Activated CD4-positive, alpha-beta T cell treated with anti-CD3 and anti-CD28 coated beads, Interleukin-2, amount 50 U/mL, for 48 hours (primary cell): ENCODE results near the gene CLTB.
A peak's percentile ranks its signal among the peaks of the same experiment; 100 is the strongest.

Source experiments
- DNase-seq, 2 experiments: peaks; one replicate each; pipeline ENCODE4 v3.0.0-alpha.2; 2020

Gene CLTB

DNA sequence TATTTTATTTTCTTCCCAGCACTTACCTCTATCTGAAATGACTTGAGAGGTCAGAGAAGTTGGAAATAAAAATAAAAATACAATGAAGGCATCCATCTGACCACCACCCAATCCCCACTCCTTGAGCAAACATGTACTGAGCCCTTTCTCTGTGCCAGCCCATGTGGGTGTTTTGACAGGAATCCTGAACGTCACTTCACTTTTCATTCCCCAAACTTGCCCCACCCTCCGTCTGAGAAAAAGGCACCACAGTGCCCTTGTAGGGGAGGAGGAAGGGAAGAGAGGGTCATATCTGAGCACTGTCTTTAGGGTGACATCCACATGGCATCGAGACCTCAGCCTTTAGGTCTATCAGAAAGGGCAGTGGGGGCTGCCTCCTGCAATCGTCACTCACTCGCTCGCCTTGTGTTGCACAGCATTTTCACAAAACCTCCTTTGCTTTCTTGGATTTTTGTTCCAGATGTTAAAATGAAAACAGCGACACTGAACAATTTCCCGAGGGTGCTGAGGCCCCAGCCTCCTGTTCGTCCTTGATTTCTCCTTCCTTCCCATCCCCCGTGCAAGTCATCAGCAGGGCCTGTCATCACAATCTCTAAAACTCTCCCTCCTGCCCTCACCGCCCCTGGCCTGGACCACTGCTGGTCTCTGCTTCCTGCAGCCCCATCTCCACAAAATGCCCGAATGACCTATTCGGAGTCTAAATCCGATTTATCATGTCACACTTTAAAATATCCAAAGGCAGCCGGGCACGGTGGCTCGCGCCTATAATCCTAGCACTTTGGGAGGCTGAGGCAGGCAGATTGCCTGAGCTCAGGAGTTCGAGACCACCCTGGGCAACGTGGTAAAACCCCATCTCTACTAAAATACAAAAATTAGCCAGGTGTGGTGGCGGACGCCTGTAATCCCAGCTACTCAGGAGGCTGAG is 14.8 kb downstream of the CLTB start:
- no peak for DNase-seq

GRCh38 chr5:176400382-176401156 is 15.8 kb downstream of the CLTB start:
- DNase-seq: no peak

GRCh38 chr5:176397736-176398420 is 18.5 kb downstream of the CLTB start:
- DNase-seq: no peak

- no peak for DNase-seq
Observed at GRCh38 chr5:176396330-176396729, 20.0 kb downstream of the CLTB start.

DNA sequence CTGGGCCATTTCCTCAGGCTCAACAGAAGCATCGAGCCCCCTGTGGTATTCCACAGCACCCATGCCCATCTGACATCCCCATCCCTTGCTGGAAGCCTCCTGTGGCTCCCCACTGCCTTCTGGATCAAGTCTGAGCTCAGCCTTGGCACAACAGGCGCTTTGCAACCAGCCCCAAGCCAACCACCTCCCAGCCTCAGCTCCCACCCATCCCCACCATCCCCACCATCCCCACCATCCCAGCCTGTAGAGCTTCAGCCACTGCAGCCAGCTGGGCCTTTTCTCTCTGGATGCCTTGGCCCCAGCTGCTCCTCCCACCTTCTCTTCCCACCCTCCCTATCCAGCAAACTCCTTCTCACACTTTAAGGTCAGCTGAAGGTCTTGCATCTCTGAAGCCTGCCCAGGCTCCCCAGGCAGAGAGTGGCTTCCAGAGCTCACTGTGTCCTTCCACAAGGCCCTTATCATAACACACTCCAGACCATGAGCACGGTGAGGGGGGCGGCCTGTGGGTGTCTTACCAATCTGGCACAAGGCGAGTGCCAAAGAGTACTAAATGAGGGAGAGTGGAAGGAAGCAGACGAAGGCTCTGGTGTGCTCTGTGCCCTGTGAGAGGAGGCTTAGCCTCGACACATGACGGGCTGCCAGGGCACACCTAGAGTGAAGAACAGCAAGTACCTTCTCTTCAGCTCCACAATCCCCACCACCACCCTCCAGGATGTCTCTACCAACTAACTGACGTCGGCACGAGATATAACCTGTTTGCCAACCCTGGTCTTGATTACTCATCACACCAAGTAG is 21.3 kb downstream of the CLTB start:
- no peak for DNase-seq

GRCh38 chr5:176394096-176394495 is 22.2 kb downstream of the CLTB start:
- DNase-seq: no peak

DNA sequence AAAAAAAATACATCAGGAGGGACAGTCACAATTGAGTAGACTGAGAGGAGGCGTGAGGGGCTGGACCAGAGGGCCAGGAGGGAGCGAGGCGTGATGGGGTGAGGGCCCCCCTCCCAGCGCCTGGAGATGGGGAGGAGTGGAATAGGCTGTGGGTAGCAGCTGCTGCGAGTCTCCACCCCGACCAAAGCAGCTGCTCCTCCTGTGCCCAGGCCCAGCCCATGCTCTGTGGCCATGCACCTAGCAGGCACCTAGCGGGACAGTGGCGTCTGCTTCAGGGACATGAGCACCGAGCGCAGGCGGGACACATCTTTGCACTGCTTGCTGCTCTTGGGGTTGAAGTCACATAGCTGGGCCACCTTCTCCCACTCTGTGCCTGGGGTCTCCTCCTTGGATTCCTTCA is 23.8 kb downstream of the CLTB start:
- DNase-seq: no peak

DNA sequence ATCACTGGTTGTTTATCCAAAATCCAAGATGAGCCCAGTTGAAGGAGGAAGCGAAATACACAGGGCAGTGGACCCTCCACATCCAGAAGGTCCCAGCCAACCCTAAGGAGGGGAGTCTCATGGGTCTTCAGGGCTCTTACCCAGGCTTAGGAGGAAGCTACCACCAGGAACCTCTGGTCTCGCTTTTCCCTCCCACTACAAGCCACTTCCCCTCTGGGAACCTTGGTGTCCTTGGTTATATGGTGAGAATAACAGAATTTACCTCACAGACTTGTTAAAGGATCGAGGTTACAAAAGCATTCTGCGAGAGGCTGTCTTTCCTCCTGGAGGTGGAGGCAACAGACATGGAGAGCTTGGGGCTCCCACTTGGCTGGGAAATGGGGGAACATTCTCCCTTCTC is 24.3 kb downstream of the CLTB start:
- DNase-seq: no peak

GRCh38 chr5:176391479-176391878 is 24.9 kb downstream of the CLTB start:
- no peak for DNase-seq

DNA sequence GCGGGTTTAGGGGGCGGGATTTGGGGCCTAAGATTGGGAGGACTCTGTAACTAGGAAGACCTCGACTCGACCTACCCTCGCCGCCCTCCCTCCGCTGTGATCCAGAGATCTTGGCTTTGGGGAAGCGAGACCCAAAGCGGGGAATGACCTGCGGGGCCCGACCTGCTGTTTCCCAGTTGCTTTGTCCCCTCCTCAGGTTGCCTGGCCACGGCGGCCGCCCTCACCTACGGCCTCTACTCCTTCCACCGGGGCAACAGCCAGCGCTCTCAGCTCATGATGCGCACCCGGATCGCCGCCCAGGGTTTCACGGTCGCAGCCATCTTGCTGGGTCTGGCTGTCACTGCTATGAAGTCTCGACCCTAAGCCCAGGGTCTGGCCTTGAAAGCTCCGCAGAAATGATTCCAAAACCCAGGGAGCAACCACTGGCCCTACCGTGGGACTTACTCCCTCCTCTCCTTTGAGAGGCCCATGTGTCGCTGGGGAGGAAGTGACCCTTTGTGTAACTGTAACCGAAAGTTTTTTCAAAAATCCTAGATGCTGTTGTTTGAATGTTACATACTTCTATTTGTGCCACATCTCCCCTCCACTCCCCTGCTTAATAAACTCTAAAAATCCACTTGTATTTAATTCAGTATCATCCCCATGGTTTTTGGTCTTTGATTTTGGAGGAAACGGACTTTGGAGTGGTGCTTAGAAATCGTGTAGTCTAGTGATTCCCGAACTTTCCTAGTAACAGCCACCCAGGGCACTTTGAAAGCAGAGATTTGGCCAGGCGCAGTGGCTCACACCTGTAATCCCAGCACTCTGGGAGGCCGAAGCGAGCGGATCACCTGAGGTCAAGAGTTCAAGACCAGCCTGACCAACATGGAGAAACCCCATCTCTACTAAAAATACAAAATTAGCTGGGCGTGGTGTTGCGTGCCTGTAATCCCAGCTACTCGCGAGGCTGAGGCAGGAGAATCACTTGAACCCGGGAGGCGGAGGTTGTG is 26.9 kb downstream of the CLTB start:
- no peak for DNase-seq

DNA sequence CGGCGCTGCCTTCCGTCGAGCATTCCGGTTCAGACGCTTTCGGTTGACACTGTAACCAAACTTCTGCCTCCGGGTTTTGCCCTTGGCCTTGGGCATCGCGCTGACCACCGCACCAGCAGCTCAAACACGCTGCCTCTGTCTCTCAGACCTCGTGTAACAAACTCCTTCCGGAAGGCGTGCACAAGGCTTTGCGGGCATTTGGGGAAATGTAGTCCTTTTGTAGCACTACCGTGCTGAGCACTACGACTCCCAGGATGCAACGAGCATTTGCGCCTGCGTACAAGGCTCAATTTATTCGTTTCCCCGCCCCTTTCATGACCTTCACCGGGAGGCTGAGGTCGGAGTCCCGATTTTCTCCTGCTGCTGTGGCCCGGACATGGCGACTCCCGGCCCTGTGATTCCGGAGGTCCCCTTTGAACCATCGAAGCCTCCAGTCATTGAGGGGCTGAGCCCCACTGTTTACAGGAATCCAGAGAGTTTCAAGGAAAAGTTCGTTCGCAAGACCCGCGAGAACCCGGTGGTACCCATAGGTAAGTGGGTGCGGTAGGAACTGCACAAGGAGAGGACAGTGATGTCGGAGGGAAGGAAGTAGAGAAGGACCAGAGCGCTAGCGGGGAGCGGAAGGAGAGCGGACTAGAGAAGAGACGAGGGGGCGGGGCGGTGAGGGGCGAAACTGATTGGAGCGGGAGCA is 27.8 kb downstream of the CLTB start, which contains the start of the genes HIGD2A and NOP16:
Gene HIGD2A (plus strand): TSS at position 308 of the 691 bp plus-strand sequence. CDS start 69 bp downstream, at position 377.
Gene NOP16 (minus strand): TSS at position 155 of the 691 bp plus-strand sequence. CDS start 59 bp downstream, at position 96.
- peak; percentile 100 for DNase-seq

DNA sequence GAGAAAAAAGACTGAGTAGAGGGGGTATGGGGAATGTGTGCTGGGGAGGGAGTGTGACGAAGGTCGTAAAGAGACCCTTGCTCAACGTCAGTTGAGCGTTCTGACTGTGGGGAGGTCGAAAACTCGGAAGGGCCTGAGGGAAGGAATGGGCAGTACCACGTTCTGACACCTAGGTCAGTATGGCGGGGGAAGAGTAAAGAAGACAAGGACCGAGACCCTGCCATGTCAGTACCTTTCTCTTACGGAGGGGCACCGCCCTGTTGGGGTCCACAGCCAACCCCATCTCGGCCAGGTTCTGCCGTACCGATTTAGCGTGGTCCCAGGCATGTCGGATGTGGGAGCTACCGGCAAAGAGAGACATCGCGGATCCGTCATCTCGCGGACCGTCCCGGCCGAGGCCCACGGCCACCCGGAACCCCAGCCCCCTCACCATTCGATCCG is 28.3 kb downstream of the CLTB start:
- peak in 1 of 2 experiments; percentile 3 for DNase-seq

- DNase-seq: no peak
Observed at GRCh38 chr5:176387384-176387925, 28.9 kb downstream of the CLTB start.

DNA sequence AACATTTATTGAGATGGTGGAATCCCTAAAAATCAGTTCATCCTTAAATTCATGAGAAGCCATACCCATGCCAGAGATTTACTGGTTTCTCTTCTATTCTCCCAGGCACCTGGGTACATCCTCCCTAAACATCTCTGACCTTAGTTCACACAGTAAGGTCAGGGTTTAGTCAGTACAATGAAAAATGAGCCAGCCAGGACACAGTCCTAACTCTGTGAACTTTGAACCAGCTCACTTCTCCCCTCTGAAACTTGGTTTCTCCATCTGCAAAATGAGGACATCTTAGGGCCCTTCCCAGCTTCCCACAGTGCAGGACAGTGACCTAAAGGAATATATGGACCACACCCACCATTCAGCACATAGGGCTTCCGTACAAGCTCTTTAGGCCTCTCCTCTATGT is 29.8 kb downstream of the CLTB start:
- DNase-seq: no peak

GRCh38 chr5:176384991-176385390 is 31.3 kb downstream of the CLTB start:
- no peak for DNase-seq

GRCh38 chr5:176384366-176384930 is 31.9 kb downstream of the CLTB start:
- no peak for DNase-seq

GRCh38 chr5:176383961-176384360 is 32.4 kb downstream of the CLTB start:
- no peak for DNase-seq

GRCh38 chr5:176383248-176383905 is 33.0 kb downstream of the CLTB start:
- no peak for DNase-seq

DNA sequence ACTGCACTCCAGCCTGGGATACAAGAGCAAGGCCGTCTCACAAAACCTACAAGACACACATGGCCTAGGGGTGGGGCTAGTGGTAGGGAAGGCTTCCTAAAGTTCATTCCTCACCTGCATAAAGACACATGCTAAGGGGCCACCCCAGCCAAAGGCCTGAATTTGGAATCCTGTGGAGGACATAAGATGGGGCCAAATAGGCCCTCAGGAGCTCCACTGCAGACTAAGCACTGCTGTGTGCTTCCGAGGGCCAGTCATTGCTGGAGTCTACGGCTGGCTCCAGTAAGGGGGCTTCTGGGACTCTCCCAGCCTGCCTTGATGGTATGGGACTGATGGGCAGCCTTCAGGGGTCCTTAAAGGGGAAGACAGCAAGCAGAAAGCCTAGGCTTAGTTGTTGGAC is 33.6 kb downstream of the CLTB start:
- DNase-seq: no peak
